GM12872 (cell line): ENCODE data around the gene ATG16L2.
A peak's percentile ranks its signal among the peaks of the same experiment; 100 is the strongest.

Source experiments
- CTCF ChIP-seq: IDR thresholded peaks from 3 replicates; pipeline ENCODE4 v1.5.1; 2011; ENCODE audit warnings: low read depth, mild to moderate bottlenecking, low read length, moderate library complexity; ENCODE audit not compliant: insufficient read depth

ATG16L2 gene

GRCh38 chr11:72814286-72815109 is at the start of gene ATG16L2:
TSS of gene ATG16L2 (plus strand) at chr11:72814411. CDS start at chr11:72814446, 35 bp downstream.
- peak; percentile 34; the same call in 2 of the 3 replicates for TF ChIP-seq CTCF

- TF ChIP-seq CTCF, result no peak
Observed at GRCh38 chr11:72764503-72764902, 49.7 kb upstream of the ATG16L2 start.

- TF ChIP-seq CTCF, result no peak
Observed at GRCh38 chr11:72766152-72766902, 47.9 kb upstream of the ATG16L2 start.

GRCh38 chr11:72767203-72768062 is 46.8 kb upstream of the ATG16L2 start:
- TF ChIP-seq CTCF, result no peak

- no peak for TF ChIP-seq CTCF
Observed at GRCh38 chr11:72768581-72768980, 45.6 kb upstream of the ATG16L2 start.

- no peak for TF ChIP-seq CTCF
Observed at GRCh38 chr11:72769680-72770079, 44.5 kb upstream of the ATG16L2 start.

- no peak for TF ChIP-seq CTCF
Observed at GRCh38 chr11:72770799-72771198, 43.4 kb upstream of the ATG16L2 start.
